Rectal smooth muscle tissue (tissue), 1 donor: ENCODE measurements around the gene QSER1.

Source experiments
- H3K27ac ChIP-seq: one replicate; pipeline ENCODE4 v1.7.0; 2013; ENCODE audit warnings: low read depth, low read length, inconsistent platforms
- H3K27me3 ChIP-seq: one replicate; pipeline ENCODE4 v1.7.0; 2013; ENCODE audit warnings: low read length; ENCODE audit not compliant: control insufficient read depth, insufficient read depth
- H3K36me3 ChIP-seq: one replicate; pipeline ENCODE4 v1.7.0; 2013; ENCODE audit warnings: low read length; ENCODE audit not compliant: control insufficient read depth, insufficient read depth
- H3K4me1 ChIP-seq: one replicate; pipeline ENCODE4 v1.7.0; 2013; ENCODE audit warnings: low read length; ENCODE audit not compliant: control insufficient read depth, insufficient read depth
- H3K4me3 ChIP-seq: one replicate; pipeline ENCODE4 v1.7.0; 2013; ENCODE audit warnings: low read length
- H3K9ac ChIP-seq: one replicate; pipeline ENCODE4 v1.7.0; 2013; ENCODE audit warnings: low read length

Gene QSER1

DNA sequence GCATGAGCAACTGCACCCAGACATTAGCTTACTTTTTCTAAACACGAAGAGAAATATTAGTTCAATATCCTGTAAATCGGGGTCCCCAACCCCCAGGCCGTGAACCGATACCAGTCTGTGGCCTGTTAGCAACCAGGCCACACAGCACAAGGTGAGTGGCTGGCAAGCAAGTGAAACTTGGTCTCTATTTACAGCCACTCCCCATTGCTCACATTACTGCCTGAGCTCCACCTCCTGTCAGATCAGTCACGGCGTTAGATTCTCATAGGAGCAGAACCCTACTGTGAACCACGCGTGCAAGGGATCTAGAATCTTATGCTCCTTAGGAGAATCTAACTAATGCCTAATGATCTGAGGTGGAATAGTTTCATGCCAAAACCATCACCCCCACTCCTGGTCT, 95.2 kb downstream of the QSER1 start:
- no peaks in the 10 kb centered on the region for H3K36me3 ChIP-seq
- H3K4me3 ChIP-seq = no peak overlapping the region
- H3K9ac ChIP-seq = no peak overlapping the region
- H3K27ac ChIP-seq = no peak overlapping the region
- no peaks in the 10 kb centered on the region for H3K4me1 ChIP-seq
- no peaks in the 10 kb centered on the region for H3K27me3 ChIP-seq

GRCh38 chr11:32990481-32990880, 97.9 kb downstream of the QSER1 start:
- no peaks in the 10 kb centered on the region for H3K36me3 ChIP-seq
- no peaks in the 10 kb centered on the region for H3K4me1 ChIP-seq
- H3K4me3 ChIP-seq = no peak overlapping the region
- no peak overlapping the region for H3K9ac ChIP-seq
- no peak overlapping the region for H3K27ac ChIP-seq
- H3K27me3 ChIP-seq = no peaks in the 10 kb centered on the region

DNA sequence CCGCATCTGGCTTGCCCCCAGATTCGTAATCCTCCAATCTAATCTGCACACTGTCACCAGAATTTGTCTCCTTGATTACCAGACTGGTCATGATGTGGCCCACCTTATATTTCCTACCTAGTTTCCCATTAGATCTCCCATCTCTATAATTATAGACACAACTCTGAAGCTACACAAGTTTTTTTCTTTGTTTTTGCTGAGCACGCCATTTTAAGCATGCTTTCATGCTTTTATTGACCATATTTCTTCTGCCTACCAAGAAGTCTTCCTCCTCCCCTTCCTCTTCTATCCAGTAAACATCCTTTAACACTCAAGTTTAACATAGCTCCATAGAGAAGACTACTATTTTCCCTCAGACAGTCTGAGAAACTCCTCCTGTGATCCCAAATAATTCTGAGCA, 98.8 kb downstream of the QSER1 start:
- Histone ChIP-seq H3K4me1 (no peaks in the 10 kb centered on the region), H3K27ac (no peak overlapping the region), H3K4me3 (no peak overlapping the region), H3K36me3 (no peaks in the 10 kb centered on the region), H3K9ac (no peak overlapping the region), H3K27me3 (no peaks in the 10 kb centered on the region)

GRCh38 chr11:32991898-32992297, 99.3 kb downstream of the QSER1 start:
- H3K4me1 ChIP-seq = no peaks in the 10 kb centered on the region
- no peaks in the 10 kb centered on the region for H3K27me3 ChIP-seq
- no peaks in the 10 kb centered on the region for H3K36me3 ChIP-seq
- no peak overlapping the region for H3K9ac ChIP-seq
- no peak overlapping the region for H3K27ac ChIP-seq
- no peak overlapping the region for H3K4me3 ChIP-seq

DNA sequence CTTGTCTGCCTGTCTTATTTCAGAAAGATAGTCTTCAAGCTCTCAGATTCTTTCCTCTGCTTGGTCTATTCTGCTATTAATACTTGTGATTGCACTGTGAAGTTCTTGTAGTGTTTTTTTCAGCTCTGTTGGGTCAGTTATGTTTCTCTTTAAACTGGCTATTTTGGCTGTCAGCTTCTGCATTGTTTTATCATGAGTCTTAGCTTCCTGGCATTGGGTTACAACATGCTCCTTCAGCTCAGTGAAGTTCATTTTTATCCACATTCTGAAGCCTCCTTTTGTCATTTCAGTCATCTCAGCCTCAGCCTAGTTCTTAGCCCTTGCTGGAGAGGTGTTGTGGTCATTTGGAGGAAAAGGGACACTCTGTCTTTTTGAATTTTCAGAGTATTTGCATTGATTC, 107.6 kb downstream of the QSER1 start:
- Histone ChIP-seq H3K4me3 (no peak overlapping the region), H3K9ac (no peak overlapping the region), H3K4me1 (no peaks in the 10 kb centered on the region), H3K36me3 (no peaks in the 10 kb centered on the region), H3K27me3 (no peaks in the 10 kb centered on the region), H3K27ac (no peak overlapping the region)

DNA sequence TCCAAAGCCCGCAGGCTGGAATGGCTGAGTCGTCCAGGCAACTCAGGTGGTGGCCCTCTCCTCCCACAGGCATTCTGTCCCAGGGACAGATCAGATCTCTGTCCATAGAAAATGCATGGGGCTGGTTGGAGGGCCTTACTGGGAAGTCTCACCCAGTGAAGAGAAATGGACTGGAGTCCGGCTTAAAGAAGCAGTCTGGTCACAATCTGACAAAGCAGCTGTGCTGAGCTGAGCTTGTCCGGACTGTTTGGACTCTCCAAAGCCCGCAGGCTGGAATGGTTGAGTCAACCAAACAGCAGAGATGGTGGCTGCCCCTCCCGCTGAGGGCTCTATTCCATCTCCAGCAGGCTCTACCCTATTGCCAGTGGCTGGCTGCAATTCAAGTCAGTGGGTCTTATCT, 108.7 kb downstream of the QSER1 start:
- no peaks in the 10 kb centered on the region for H3K4me1 ChIP-seq
- no peak overlapping the region for H3K4me3 ChIP-seq
- H3K36me3 ChIP-seq = no peaks in the 10 kb centered on the region
- H3K27me3 ChIP-seq = no peaks in the 10 kb centered on the region
- no peak overlapping the region for H3K9ac ChIP-seq
- no peak overlapping the region for H3K27ac ChIP-seq

DNA sequence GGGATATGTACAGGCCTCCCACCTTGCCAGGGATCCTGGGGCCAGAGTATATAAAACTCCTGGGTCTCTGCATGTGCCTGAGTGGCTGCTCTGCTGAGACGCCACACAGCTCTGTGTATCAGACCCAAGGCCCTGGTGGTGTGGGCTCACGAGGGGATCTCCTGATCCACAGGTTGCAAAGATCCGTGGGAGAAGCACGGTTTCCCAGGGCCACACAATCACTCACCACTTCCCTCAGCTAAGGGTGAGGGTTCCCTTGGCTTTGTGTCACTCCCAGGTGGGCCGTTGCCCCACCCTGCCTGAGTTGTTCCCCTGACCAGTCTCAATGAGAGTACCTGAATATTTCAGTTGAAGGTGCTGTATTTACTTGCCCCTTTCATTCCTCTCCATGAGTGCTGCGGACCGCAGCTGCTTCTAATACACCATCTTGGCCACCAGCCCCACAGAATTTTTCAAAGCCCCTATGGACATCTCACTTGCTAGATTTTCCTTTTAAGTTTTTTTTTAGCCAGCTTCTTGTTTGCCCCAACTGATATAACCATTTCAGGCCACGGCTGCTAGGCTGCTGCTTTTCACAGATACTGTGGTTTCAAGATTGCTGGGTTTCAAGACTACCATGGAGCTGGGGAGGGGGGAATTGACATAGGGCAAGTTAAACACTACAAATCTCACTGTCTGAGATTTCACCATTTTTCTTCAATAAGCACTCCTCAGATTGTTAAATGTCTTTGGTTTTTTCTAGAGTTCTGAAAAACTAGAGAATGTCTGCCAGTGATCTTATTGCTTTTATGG, 109.3 kb downstream of the QSER1 start:
- no peak overlapping the region for H3K27ac ChIP-seq
- H3K36me3 ChIP-seq = no peaks in the 10 kb centered on the region

GRCh38 chr11:33005175-33005574, 112.6 kb downstream of the QSER1 start:
- Histone ChIP-seq H3K9ac (no peak overlapping the region), H3K36me3 (no peaks in the 10 kb centered on the region), H3K4me1 (no peaks in the 10 kb centered on the region), H3K27me3 (no peaks in the 10 kb centered on the region), H3K4me3 (no peak overlapping the region), H3K27ac (no peak overlapping the region)

More for the DNA sequence above, 109.3 kb downstream of the QSER1 start:
- Histone ChIP-seq H3K9ac (no peak overlapping the region), H3K4me1 (no peaks in the 10 kb centered on the region), H3K27me3 (no peaks in the 10 kb centered on the region), H3K4me3 (no peak overlapping the region)

- H3K4me3 ChIP-seq = no peak overlapping the region
- no peaks in the 10 kb centered on the region for H3K27me3 ChIP-seq
- H3K9ac ChIP-seq = no peak overlapping the region
- no peaks in the 10 kb centered on the region for H3K36me3 ChIP-seq
- no peak overlapping the region for H3K27ac ChIP-seq
- H3K4me1 ChIP-seq = no peaks in the 10 kb centered on the region
Measured at GRCh38 chr11:33006010-33006409, 113.4 kb downstream of the QSER1 start.

GRCh38 chr11:33013755-33014154, 121.1 kb downstream of the QSER1 start:
- Histone ChIP-seq H3K27ac (no peak overlapping the region), H3K4me1 (no peaks in the 10 kb centered on the region), H3K27me3 (no peaks in the 10 kb centered on the region), H3K9ac (no peak overlapping the region), H3K4me3 (no peak overlapping the region), H3K36me3 (no peaks in the 10 kb centered on the region)

DNA sequence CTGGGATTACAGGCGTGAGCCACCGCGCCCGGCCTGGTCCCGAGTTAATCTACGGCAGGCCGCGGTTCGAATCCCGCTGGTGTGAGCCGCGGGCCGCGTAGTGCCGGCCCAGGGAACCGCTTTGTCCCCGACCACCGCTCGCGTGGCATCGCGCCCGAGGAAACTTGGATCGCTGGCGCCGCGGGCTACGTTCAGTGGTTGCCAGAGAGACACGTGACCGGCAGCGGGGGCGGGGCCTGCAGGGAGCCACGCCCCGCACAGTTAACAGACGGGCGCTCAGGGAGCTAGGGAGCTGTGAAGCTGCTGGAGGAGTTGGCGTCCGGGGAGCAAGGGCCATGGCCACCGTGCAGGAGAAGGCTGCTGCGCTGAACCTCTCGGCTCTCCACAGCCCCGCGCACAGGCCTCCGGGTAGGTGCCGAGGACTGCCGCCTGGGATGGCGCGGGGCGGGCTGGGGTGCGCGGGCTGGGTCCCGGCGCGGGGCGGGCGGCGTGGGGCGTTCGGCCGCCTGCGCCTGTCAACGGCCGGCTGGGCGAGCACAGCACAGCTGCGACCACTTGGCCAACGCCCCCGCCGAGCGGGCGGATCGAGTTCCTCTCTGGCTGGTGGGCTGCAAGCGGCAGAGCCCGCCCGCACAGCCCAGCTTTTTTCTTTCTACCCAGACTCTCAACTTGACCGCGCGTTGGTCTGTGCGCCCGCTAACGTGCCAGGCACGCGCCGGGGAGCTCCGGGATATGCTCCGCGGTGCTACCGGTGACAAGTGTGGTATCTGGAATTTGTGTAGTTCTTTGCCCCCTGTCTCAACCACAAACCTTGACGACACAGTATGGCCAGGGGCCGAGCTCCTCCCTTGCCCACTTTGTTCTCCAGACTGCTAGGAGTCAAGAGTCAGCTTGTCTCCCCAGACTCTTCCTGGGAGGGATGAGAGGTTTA, 123.3 kb downstream of the QSER1 start, which contains the start of gene DEPDC7:
Gene DEPDC7, plus strand, starts transcription at position 258 of the 931 bp plus-strand sequence. Its CDS starts 78 bp downstream, at position 336.
- Histone ChIP-seq H3K36me3 (no peaks in the 10 kb centered on the region), H3K9ac (no peak within 1 kb of the TSS), H3K4me1 (no peaks in the 10 kb centered on the region), H3K27ac (peak within 1 kb of the TSS; percentile 39), H3K27me3 (no peaks in the 10 kb centered on the region), H3K4me3 (peak within 1 kb of the TSS; percentile 68)

GRCh38 chr11:33016654-33017053, 124.0 kb downstream of the QSER1 start:
- Histone ChIP-seq H3K27me3 (no peaks in the 10 kb centered on the region), H3K9ac (no peak overlapping the region), H3K4me1 (no peaks in the 10 kb centered on the region), H3K4me3 (peak overlapping the region; percentile 68), H3K36me3 (no peaks in the 10 kb centered on the region), H3K27ac (no peak overlapping the region)
